Keratinocyte (primary cell): ENCODE data around the gene POPDC2. TPM values are rescaled to one million over a fixed set of nuclear protein-coding genes. Genes with fewer than 3 reads are reported as not detected.

Source experiments
- DNase-seq: peaks from one replicate; pipeline ENCODE4 v3.0.0-alpha.2; 2011; ENCODE audit warnings: low read depth, missing footprints, low spot score
- FAIRE-seq: peaks from 2 replicates; lab custom pipeline; 2011; peaks lifted over from hg19 to GRCh38; lab: Jason Lieb, UNC
- H2AFZ ChIP-seq: 2 replicates; pipeline ENCODE4 v1.6.0; 2012; ENCODE audit warnings: low read length, control low read depth, inconsistent platforms; ENCODE audit not compliant: control insufficient read depth
- H3K27ac ChIP-seq: 2 replicates; pipeline ENCODE4 v1.5.1; 2011; ENCODE audit warnings: low read length; ENCODE audit not compliant: control insufficient read depth, insufficient read depth
- H3K27me3 ChIP-seq: 3 replicates; pipeline ENCODE4 v1.6.0; 2011; ENCODE audit warnings: low read length; ENCODE audit not compliant: control insufficient read depth, insufficient read depth; ENCODE audit errors: extremely low read depth
- H3K36me3 ChIP-seq, 2 experiments: 2 replicates in 1 of 2; 3 replicates in 1 of 2; pipeline ENCODE4 v1.5.1; 2011; ENCODE audit warnings: low read length in 2 of 2, mild to moderate bottlenecking in 1 of 2; ENCODE audit not compliant: control insufficient read depth in 2 of 2, insufficient read depth in 2 of 2; ENCODE audit errors: extremely low read depth in 1 of 2
- H3K4me1 ChIP-seq: 3 replicates; pipeline ENCODE4 v1.5.1; 2011; ENCODE audit warnings: low read length; ENCODE audit not compliant: control insufficient read depth, insufficient read depth; ENCODE audit errors: extremely low read depth
- H3K4me2 ChIP-seq: 3 replicates; pipeline ENCODE4 v1.6.0; 2011; ENCODE audit warnings: low read depth, low read length; ENCODE audit not compliant: control insufficient read depth, insufficient read depth; ENCODE audit errors: extremely low read depth
- H3K4me3 ChIP-seq, 3 experiments: fragments of 200-600 bp in 1 of 3; sonication (generic) in 1 of 3; 2 replicates in 2 of 3; 3 replicates in 1 of 3; pipeline ENCODE4 v1.5.1; 2011 to 2016; ENCODE audit warnings: low read length in 3 of 3, mild to moderate bottlenecking in 3 of 3, control low read depth in 2 of 3, inconsistent platforms in 1 of 3, low read depth in 1 of 3, mixed read lengths in 1 of 3, mixed run types in 1 of 3, moderate library complexity in 1 of 3; ENCODE audit not compliant: control insufficient read depth in 2 of 3, insufficient read depth in 2 of 3; ENCODE audit errors: extremely low read depth in 1 of 3
- H3K79me2 ChIP-seq: 2 replicates; pipeline ENCODE4 v1.6.0; 2012; ENCODE audit warnings: low read length; ENCODE audit not compliant: control insufficient read depth, insufficient read depth
- H3K9ac ChIP-seq: 3 replicates; pipeline ENCODE4 v1.6.0; 2011; ENCODE audit warnings: low read length; ENCODE audit not compliant: control insufficient read depth, insufficient read depth; ENCODE audit errors: extremely low read depth
- H3K9me1 ChIP-seq: 3 replicates; pipeline ENCODE4 v1.6.0; 2011; ENCODE audit warnings: low read length; ENCODE audit not compliant: control insufficient read depth, insufficient read depth; ENCODE audit errors: extremely low read depth
- H3K9me3 ChIP-seq: 2 replicates; pipeline ENCODE4 v1.5.1; 2012; ENCODE audit warnings: low read depth, low read length; ENCODE audit not compliant: control insufficient read depth
- H4K20me1 ChIP-seq: 3 replicates; pipeline ENCODE4 v1.6.0; 2011; ENCODE audit warnings: low read length; ENCODE audit not compliant: control insufficient read depth, insufficient read depth; ENCODE audit errors: extremely low read depth
- CTCF ChIP-seq, 3 experiments: IDR thresholded peaks in 1 of 3; conservative IDR thresholded peaks in 1 of 3; optimal IDR thresholded peaks in 1 of 3; 2 replicates in 2 of 3; 3 replicates in 1 of 3; pipeline versions ENCODE3 to v1.5.1; 2011; ENCODE audit warnings: low read length in 3 of 3, mild to moderate bottlenecking in 3 of 3, moderate library complexity in 2 of 3, control low read depth in 1 of 3, inconsistent platforms in 1 of 3; ENCODE audit not compliant: insufficient read depth in 2 of 3; ENCODE audit errors: extremely low read depth in 1 of 3
- EZH2 ChIP-seq: IDR thresholded peaks from one replicate; pipeline ENCODE4 v1.6.1; 2012; ENCODE audit warnings: inconsistent platforms, mild to moderate bottlenecking, low read length, moderate library complexity
- dilution Hi-C: fragments of 300-500 bp; cut with MboI; formaldehyde crosslinking; loops from one replicate; pipeline ENCODE4 v1.7.0; 2020; ENCODE audit warnings: low sequenced_read_pairs; ENCODE audit not compliant: extremely low pct_ligation_motif_present
- polyA plus RNA-seq, 5 experiments: library from polyadenylated mRNA; depleted of rRNA in 3 of 5; stranded (reverse) in 3 of 5; stranded (forward) in 1 of 5; unstranded in 1 of 5; fragments of >200 nt; gene quantifications; 1 replicate in 1 of 5; 2 replicates in 3 of 5; 3 replicates in 1 of 5; pipeline versions ENCODE4 v1.2.1 to v1.2.3, GENCODE V29; 2011 to 2012; ENCODE audit warnings: missing spikeins in 2 of 5, low read depth in 1 of 5, low replicate concordance in 1 of 5

POPDC2 gene
- polyA plus RNA-seq, 1 donor (not counting 4 experiments of a cell fraction or from before 2014, with no cell fraction given): 0.87 TPM

GRCh38 chr3:119592861-119593260 is 67.5 kb downstream of the POPDC2 start:
- Histone ChIP-seq H3K27ac (no peak overlapping the region), H3K36me3 (no peaks in the 10 kb centered on the region), H3K27me3 (peaks cover 24% of the 10 kb centered on the region), H3K79me2 (no peaks in the 10 kb centered on the region), H3K9me3 (no peaks in the 10 kb centered on the region), H3K4me2 (no peak overlapping the region), H2AFZ (no peak overlapping the region), H3K4me3 (no peak overlapping the region), H3K4me1 (no peaks in the 10 kb centered on the region), H3K9me1 (no peaks in the 10 kb centered on the region), H3K9ac (no peak overlapping the region), H4K20me1 (no peaks in the 10 kb centered on the region)
- DNase-seq (no peak), FAIRE-seq (no peak)
- dilution Hi-C loops: no loop called here
- TF ChIP-seq EZH2: no peak
- no peak for TF ChIP-seq CTCF (optimal IDR thresholded peaks at IDR 0.05 in 1 of 3, IDR thresholded peaks at IDR 0.05 in 1 of 3, conservative IDR thresholded peaks at IDR 0.05 in 1 of 3; ENCODE audit: extremely low read depth in 1 of 3, insufficient read depth in 2 of 3, low read length in 3 of 3)

Other genes starting within 250 kb of the POPDC2 start
- gene TMEM39A, start 197.0 kb downstream of the POPDC2 start, polyA plus RNA-seq: 19.2 to 29.3 TPM (median 26.3 TPM) in 3 replicates
- 12.9 to 16.6 TPM (median 13.2 TPM) in 3 replicates for gene POGLUT1, start 191.6 kb downstream of the POPDC2 start, polyA plus RNA-seq
- 81.3 to 140 TPM (median 109 TPM) in 3 replicates for gene TIMMDC1, start 162.0 kb downstream of the POPDC2 start, polyA plus RNA-seq
- 0.10 TPM in 1 of 3 replicates, not detected in the others for gene CD80, start 101.0 kb downstream of the POPDC2 start, polyA plus RNA-seq
- gene ADPRH, start 81.1 kb downstream of the POPDC2 start, polyA plus RNA-seq: 0.26 to 0.39 TPM (median 0.35 TPM) in 3 replicates
- 0.08 TPM in 1 of 3 replicates, not detected in the others for gene PLA1A, start 62.7 kb downstream of the POPDC2 start, polyA plus RNA-seq
- 35.1 to 40.6 TPM (median 40.0 TPM) in 3 replicates for gene COX17, start 16.8 kb upstream of the POPDC2 start, polyA plus RNA-seq
- gene CFAP91, start 42.4 kb upstream of the POPDC2 start, polyA plus RNA-seq: not detected in 3 replicates
- gene NR1I2, start 121.5 kb upstream of the POPDC2 start, polyA plus RNA-seq: not detected in 3 replicates